ENCODE results near the gene FLT1.

DNA sequence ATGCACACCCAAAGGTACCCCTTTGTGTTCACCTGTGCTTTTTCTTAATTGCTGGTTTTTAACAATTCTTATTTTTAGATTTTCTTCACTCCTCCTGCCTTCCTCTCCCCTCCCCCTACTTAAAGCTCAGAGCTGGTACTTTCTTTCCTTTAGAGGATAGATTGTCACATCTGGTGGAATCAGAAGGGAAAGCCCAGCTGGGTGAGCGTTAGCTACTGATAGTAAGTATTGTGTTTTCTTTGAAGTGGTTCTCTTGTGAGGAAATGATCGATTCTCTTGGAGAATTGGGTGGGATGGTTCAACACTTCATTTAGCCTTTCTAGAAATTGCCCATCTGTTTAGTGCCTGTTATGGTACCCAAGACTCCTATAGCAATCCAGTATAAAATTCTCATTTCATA lies 84.8 kb downstream of the FLT1 start:
- TF ChIP-seq, protein P1, sequence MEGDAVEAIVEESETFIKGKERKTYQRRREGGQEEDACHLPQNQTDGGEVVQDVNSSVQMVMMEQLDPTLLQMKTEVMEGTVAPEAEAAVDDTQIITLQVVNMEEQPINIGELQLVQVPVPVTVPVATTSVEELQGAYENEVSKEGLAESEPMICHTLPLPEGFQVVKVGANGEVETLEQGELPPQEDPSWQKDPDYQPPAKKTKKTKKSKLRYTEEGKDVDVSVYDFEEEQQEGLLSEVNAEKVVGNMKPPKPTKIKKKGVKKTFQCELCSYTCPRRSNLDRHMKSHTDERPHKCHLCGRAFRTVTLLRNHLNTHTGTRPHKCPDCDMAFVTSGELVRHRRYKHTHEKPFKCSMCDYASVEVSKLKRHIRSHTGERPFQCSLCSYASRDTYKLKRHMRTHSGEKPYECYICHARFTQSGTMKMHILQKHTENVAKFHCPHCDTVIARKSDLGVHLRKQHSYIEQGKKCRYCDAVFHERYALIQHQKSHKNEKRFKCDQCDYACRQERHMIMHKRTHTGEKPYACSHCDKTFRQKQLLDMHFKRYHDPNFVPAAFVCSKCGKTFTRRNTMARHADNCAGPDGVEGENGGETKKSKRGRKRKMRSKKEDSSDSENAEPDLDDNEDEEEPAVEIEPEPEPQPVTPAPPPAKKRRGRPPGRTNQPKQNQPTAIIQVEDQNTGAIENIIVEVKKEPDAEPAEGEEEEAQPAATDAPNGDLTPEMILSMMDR (conservative IDR thresholded peaks at IDR 0.05 in 1 of 2, IDR thresholded peaks at IDR 0.05 in 1 of 2; ENCODE audit: low read depth in 1 of 2, low read length in 2 of 2): no peak
- no peak for TF ChIP-seq EZH2 (IDR thresholded peaks at IDR 0.05; ENCODE audit: low read length, missing control alignments)

All from fibroblast of lung (primary cell).